ENCODE results near the gene MPV17L2.

DNA sequence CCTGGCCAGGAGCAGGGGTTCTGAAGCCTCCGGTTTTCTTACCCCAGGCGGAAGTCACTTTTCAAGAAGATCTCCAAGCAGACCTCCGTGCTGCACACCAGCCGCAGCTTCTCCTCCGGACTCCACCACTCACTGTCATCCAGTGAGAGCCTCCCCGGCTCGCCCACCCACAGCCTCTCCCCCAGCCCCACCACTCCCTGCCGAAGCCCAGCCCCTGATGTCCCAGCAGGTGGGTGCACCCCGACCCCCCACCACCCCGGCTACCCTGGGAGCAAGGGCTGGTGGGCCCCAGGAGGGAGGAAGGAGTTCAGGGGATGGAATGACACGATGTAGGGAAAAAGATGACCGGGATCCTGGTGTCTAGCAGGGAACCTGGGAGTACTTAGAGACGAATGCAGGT, 45.6 kb upstream of the MPV17L2 start:
- TF ChIP-seq, protein P1, sequence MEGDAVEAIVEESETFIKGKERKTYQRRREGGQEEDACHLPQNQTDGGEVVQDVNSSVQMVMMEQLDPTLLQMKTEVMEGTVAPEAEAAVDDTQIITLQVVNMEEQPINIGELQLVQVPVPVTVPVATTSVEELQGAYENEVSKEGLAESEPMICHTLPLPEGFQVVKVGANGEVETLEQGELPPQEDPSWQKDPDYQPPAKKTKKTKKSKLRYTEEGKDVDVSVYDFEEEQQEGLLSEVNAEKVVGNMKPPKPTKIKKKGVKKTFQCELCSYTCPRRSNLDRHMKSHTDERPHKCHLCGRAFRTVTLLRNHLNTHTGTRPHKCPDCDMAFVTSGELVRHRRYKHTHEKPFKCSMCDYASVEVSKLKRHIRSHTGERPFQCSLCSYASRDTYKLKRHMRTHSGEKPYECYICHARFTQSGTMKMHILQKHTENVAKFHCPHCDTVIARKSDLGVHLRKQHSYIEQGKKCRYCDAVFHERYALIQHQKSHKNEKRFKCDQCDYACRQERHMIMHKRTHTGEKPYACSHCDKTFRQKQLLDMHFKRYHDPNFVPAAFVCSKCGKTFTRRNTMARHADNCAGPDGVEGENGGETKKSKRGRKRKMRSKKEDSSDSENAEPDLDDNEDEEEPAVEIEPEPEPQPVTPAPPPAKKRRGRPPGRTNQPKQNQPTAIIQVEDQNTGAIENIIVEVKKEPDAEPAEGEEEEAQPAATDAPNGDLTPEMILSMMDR (conservative IDR thresholded peaks at IDR 0.05): no peak
- no peak for TF ChIP-seq ZFX (IDR thresholded peaks at IDR 0.05)

Data from C4-2B (cell line).